Esophagus squamous epithelium (tissue), 4 donors: Measurements from ENCODE around the gene AP2M1.

Source experiments
- CTCF ChIP-seq, 6 experiments: fragments of 450-650 bp in 4 of 6; fragments of 200-600 bp in 2 of 6; sonication (generic) in 2 of 6; IDR thresholded peaks; one replicate each; pipeline ENCODE4 v1.5.1; 2016 to 2019; ENCODE audit warnings: antibody characterized with exemption in 6 of 6, mild to moderate bottlenecking in 4 of 6, moderate library complexity in 4 of 6
- POLR2A ChIP-seq, 4 donors: fragments of 450-650 bp; IDR thresholded peaks; one replicate each; pipeline ENCODE4 v1.6.1; 2017; ENCODE audit warnings: antibody characterized with exemption in 4 of 4, mild to moderate bottlenecking in 4 of 4, moderate library complexity in 3 of 4

GRCh38 chr3:184200825-184201224 lies 26.2 kb downstream of the AP2M1 start:
- TF ChIP-seq CTCF (IDR thresholded peaks at IDR 0.05) (no peak), POLR2A (IDR thresholded peaks at IDR 0.05) (no peak)
